GM20000 (cell line): Measurements from ENCODE around the gene CRY2.
"Not testable (repeated sequence)": the region's sequence is repeated elsewhere in the genome, so short reads cannot be mapped to it uniquely, and the experiment has no call there.

Experiments used
- DNase-seq: peaks from one replicate; pipeline ENCODE4 v3.0.0; 2012; ENCODE audit warnings: low spot score
- CTCF ChIP-seq: IDR thresholded peaks from 2 replicates; pipeline ENCODE4 v1.5.1; 2012; ENCODE audit warnings: mild to moderate bottlenecking, control low read depth; ENCODE audit errors: extremely low read depth, missing control alignments

Gene CRY2

DNA sequence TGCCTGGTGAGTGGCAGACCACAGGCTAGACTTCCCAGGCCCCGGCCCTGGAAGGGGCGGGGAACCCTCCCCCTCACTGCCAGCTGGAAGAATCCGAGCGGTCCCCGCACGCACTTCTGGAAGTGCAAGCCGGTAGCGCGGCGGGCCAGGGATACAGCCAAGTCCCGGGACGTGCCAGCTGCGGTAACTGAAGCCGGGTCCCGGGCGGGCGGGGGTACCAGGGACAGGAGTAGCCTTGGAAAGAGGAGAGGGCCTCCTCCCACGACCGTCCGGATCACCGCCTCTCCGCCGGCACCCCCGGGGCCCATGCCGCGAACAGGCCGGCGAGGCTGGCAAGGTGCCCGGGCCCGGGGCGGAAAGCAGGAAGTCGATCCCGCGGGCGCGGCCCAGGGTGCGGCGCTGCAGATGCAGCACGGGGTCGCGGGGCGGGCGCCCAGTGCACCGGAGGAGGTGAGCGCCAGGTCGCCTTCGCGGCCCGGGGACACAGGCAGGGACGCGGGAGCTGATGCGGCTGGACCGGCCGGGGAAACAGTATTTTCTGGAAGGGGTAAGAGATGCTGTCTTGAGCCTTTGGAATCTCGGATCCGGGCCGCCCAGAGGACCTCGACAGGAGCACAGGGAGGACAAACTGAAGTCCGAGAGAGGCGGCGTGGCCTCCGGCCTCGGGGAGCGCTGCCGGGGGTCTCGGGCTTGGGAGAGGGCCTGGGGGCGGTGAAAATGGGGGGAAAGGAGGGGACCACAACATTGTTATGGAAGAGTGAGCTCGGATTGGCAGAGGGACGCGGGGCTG, 43.1 kb upstream of the CRY2 start:
- no peak for TF ChIP-seq CTCF
- DNase-seq: peak; percentile 55

- TF ChIP-seq CTCF: no peak
- peak; percentile 99 for DNase-seq
Observed at GRCh38 chr11:45804761-45805304, 42.4 kb upstream of the CRY2 start, which contains the start of gene SLC35C1. SLC35C1 (plus strand) TSS chr11:45805149; CDS start chr11:45805802, 653 bp downstream.

DNA sequence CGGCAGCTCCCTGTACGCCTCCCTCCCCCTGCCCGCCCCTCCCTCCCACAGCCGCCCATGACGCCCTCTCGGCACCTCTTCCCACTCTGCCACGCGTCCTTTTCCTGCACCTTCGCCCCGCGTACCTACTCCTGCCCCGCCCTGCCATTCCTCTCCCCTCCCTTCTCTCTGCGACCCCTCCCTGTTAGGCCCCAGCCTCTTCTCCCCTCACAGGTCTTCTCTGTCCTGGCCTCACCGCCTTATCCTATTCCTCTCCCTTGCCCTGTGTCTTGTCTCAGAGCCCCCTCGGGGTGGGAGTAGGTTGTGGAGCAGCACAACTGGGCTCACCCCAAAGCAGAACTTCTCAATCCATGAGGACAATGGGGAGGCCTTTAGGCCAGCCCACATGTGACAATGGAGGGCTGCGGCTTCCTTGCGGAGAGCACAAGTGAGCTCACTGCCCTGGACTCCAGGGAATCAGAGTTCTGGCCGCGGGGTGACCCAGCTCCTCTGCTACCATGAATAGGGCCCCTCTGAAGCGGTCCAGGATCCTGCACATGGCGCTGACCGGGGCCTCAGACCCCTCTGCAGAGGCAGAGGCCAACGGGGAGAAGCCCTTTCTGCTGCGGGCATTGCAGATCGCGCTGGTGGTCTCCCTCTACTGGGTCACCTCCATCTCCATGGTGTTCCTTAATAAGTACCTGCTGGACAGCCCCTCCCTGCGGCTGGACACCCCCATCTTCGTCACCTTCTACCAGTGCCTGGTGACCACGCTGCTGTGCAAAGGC, 41.8 kb upstream of the CRY2 start:
- no peak for TF ChIP-seq CTCF
- DNase-seq: no peak

DNA sequence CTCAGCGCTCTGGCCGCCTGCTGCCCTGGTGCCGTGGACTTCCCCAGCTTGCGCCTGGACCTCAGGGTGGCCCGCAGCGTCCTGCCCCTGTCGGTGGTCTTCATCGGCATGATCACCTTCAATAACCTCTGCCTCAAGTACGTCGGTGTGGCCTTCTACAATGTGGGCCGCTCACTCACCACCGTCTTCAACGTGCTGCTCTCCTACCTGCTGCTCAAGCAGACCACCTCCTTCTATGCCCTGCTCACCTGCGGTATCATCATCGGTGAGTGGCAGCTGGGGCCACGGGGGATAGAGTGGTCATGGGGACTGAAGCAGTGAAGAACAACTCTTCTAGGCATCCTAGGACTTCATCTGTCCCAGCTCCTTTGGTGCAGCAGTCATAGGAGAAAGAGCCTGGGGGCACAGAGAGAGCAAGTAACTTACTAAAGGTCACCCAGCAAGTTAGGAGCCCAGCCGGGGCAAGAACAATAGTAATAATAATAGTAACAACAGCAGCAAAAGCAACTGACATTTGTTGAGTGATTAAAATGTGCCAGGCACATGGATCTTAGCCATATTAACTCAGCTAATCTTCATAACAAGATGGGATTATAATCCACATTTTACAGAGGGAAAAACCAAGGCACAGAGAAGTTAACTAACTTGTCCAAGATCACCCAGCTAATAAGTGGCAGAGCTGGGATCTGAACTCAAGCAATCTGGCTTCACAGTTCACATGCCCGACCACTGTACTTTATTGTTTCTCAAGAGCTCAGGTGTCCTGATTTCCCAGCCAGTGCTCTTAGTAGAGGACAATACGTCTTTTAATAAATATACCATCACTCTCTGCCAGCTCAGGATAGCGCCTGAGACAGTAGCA, 41.0 kb upstream of the CRY2 start:
- no peak for TF ChIP-seq CTCF
- no peak for DNase-seq

GRCh38 chr11:45806937-45807791, 40.1 kb upstream of the CRY2 start:
- TF ChIP-seq CTCF: no peak
- no peak for DNase-seq

DNA sequence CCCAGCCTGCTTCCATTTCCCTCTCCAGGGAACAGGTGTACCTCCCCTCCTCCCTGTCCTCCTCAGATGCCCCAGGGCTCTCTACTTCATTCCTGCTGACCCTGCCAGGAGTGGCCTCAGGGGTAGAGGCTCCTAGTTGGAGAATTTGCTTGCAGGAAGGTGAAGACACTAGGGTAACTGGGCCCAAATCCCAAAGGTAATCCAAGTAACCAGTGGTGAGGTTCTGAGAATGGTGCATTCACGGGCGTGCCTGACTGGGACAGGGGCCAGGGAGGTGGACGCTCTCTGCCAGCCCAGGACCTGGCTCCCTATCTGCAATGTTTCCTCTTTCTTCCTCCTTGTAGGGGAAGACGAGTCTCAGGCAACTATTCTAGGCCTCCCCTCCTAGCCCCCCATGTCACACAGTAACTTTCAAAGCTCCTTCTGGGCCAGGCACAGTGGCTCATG, 39.5 kb upstream of the CRY2 start:
- DNase-seq: no peak
- no peak for TF ChIP-seq CTCF

- DNase-seq: not testable (repeated sequence)
Observed at GRCh38 chr11:45808427-45808826, 38.8 kb upstream of the CRY2 start.
